Measurements from ENCODE around the gene CD83.
A peak's percentile ranks its signal among the peaks of the same experiment; 100 is the strongest.

Gene CD83

GRCh38 chr6:14142511-14143223 lies 25.1 kb downstream of the CD83 start:
- H3K4me3 ChIP-seq (replicated peaks in 1 of 2; ENCODE audit: low read depth in 2 of 2, low read length in 2 of 2): no peak overlapping the region
- DNase-seq (ENCODE audit: low read depth in 2 of 2): peak in 1 of 2 donors; percentile 7
- TF ChIP-seq, protein P1, sequence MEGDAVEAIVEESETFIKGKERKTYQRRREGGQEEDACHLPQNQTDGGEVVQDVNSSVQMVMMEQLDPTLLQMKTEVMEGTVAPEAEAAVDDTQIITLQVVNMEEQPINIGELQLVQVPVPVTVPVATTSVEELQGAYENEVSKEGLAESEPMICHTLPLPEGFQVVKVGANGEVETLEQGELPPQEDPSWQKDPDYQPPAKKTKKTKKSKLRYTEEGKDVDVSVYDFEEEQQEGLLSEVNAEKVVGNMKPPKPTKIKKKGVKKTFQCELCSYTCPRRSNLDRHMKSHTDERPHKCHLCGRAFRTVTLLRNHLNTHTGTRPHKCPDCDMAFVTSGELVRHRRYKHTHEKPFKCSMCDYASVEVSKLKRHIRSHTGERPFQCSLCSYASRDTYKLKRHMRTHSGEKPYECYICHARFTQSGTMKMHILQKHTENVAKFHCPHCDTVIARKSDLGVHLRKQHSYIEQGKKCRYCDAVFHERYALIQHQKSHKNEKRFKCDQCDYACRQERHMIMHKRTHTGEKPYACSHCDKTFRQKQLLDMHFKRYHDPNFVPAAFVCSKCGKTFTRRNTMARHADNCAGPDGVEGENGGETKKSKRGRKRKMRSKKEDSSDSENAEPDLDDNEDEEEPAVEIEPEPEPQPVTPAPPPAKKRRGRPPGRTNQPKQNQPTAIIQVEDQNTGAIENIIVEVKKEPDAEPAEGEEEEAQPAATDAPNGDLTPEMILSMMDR (IDR thresholded peaks at IDR 0.05; ENCODE audit: low read depth, low read length): no peak

- no peak overlapping the region for H3K4me3 ChIP-seq (replicated peaks in 1 of 2; ENCODE audit: low read depth in 2 of 2, low read length in 2 of 2)
- TF ChIP-seq, protein P1 (IDR thresholded peaks at IDR 0.05; ENCODE audit: low read depth, low read length): no peak
- no peak for DNase-seq (ENCODE audit: low read depth in 2 of 2)
These were observed 25.7 kb downstream of the CD83 start for GRCh38 chr6:14143305-14143704.

- DNase-seq (ENCODE audit: low read depth in 2 of 2): peak; percentile 69 to 78
- TF ChIP-seq, protein P1 (IDR thresholded peaks at IDR 0.05; ENCODE audit: low read depth, low read length): peak; percentile 97
- H3K4me3 ChIP-seq (replicated peaks in 1 of 2; ENCODE audit: low read depth in 2 of 2, low read length in 2 of 2): no peak overlapping the region
These were observed 27.1 kb downstream of the CD83 start for GRCh38 chr6:14144678-14145113.

GRCh38 chr6:14146506-14147096 lies 29.0 kb downstream of the CD83 start:
- TF ChIP-seq, protein P1 (IDR thresholded peaks at IDR 0.05; ENCODE audit: low read depth, low read length): no peak

DNA sequence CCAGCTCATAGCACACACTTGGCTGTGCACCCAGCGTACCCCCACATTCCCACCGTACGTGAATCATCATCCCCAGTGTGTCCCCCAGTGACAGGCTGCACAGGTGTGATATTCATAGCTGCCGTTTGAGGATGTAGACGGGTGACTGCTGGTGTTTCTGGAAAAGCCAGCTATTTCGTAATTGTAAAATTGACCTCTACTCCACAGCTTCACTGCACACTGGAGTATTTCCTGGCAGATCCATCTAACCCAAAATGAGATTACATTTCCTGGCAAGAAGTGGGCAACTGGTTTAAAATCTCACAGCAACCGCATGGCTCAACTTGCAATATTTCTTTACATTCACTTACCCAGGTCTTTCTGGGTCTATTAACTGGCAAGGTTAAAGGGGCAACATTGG lies 30.3 kb downstream of the CD83 start:
- H3K4me3 ChIP-seq (replicated peaks in 1 of 2; ENCODE audit: low read depth in 2 of 2, low read length in 2 of 2): no peak overlapping the region
- peak in 1 of 2 donors; percentile 62 for DNase-seq (ENCODE audit: low read depth in 2 of 2)
- TF ChIP-seq, protein P1 (IDR thresholded peaks at IDR 0.05; ENCODE audit: low read depth, low read length): no peak

More at GRCh38 chr6:14146506-14147096, 29.0 kb downstream of the CD83 start:
- DNase-seq (ENCODE audit: low read depth in 2 of 2): no peak
- no peak overlapping the region for H3K4me3 ChIP-seq (replicated peaks in 1 of 2; ENCODE audit: low read depth in 2 of 2, low read length in 2 of 2)

- H3K4me3 ChIP-seq (replicated peaks in 1 of 2; ENCODE audit: low read depth in 2 of 2, low read length in 2 of 2): no peak overlapping the region
- no peak for DNase-seq (ENCODE audit: low read depth in 2 of 2)
- TF ChIP-seq, protein P1 (IDR thresholded peaks at IDR 0.05; ENCODE audit: low read depth, low read length): no peak
These were observed 30.9 kb downstream of the CD83 start for GRCh38 chr6:14148471-14148870.
